ENCODE results near the gene SLC12A7.
"Not testable (repeated sequence)": the region's sequence is repeated elsewhere in the genome, so short reads cannot be mapped to it uniquely, and the experiment has no call there.

SLC12A7 gene

DNA sequence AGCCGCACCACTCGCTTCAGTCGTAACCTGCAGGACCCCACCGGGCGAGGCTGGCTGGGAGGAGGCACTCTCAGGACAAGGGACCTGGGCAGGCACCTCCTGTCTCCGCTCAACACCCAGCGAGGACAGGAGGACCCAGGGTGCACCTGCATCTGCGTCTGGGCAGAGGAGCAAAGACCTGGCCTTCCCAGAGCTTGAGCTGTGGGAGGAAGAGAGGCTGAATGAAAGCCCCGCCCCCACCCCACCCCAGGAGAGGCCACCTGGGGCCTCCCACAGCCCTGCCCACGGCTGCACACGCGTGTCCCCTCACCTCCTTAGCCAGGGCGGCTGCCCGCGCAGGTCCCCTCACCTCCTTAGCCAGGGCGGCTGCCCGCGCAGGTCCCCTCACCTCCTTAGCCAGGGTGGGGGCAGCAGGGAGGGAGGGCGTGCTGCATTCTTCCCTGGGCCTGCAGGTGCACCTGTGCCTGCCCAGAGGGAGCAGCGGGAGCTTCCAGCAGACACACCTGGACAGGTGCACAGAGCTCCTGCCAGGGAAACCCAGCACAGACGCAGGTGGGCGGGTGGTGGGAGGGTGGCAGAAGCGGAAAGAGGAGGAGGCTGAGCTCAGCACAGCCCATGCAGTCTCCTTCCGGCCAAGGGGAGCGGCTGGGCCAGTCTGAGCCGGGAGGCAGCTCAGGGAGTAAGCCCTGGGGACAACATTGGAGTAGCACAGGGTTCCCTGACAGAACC, 18.5 kb upstream of the SLC12A7 start:
- no peak overlapping the region for H3K4me3 Mint-ChIP-seq
- H3K9me3 Mint-ChIP-seq = peaks cover 1% of the 10 kb centered on the region
- TF ChIP-seq, protein P1, sequence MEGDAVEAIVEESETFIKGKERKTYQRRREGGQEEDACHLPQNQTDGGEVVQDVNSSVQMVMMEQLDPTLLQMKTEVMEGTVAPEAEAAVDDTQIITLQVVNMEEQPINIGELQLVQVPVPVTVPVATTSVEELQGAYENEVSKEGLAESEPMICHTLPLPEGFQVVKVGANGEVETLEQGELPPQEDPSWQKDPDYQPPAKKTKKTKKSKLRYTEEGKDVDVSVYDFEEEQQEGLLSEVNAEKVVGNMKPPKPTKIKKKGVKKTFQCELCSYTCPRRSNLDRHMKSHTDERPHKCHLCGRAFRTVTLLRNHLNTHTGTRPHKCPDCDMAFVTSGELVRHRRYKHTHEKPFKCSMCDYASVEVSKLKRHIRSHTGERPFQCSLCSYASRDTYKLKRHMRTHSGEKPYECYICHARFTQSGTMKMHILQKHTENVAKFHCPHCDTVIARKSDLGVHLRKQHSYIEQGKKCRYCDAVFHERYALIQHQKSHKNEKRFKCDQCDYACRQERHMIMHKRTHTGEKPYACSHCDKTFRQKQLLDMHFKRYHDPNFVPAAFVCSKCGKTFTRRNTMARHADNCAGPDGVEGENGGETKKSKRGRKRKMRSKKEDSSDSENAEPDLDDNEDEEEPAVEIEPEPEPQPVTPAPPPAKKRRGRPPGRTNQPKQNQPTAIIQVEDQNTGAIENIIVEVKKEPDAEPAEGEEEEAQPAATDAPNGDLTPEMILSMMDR (IDR thresholded peaks at IDR 0.05) = no peak
- H3K27me3 Mint-ChIP-seq (ENCODE audit: low read depth, poor library complexity) = peaks cover 10% of the 10 kb centered on the region
- H3K4me1 Mint-ChIP-seq = peaks cover 22% of the 10 kb centered on the region
- DNase-seq = no peak
- no peaks in the 10 kb centered on the region for H3K36me3 Mint-ChIP-seq (ENCODE audit: low read depth)
- H3K27ac Mint-ChIP-seq = no peak overlapping the region

DNA sequence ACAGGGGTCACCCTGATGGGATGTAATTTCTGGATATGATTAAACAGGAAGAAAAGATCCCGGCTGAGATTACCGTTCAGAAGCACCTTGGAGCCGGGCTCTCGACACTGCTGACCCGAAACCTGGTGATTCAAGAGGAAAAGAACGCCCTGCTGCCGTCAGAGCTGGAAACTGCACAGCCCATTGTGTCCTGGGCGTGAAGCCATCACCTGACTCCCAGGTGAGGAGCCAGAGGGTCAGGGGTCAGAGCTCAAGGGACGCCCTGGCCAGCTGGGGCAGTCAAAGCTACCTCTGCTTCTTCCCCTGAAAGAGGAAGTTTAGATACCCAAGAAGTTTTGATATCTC, 17.8 kb upstream of the SLC12A7 start:
- H3K27me3 Mint-ChIP-seq (ENCODE audit: low read depth, poor library complexity) = peaks cover 15% of the 10 kb centered on the region
- peaks cover 8% of the 10 kb centered on the region for H3K9me3 Mint-ChIP-seq
- TF ChIP-seq, protein P1 (IDR thresholded peaks at IDR 0.05) = no peak
- H3K4me3 Mint-ChIP-seq = no peak overlapping the region
- DNase-seq = no peak
- H3K4me1 Mint-ChIP-seq = peaks cover 22% of the 10 kb centered on the region
- no peak overlapping the region for H3K27ac Mint-ChIP-seq
- no peaks in the 10 kb centered on the region for H3K36me3 Mint-ChIP-seq (ENCODE audit: low read depth)

DNA sequence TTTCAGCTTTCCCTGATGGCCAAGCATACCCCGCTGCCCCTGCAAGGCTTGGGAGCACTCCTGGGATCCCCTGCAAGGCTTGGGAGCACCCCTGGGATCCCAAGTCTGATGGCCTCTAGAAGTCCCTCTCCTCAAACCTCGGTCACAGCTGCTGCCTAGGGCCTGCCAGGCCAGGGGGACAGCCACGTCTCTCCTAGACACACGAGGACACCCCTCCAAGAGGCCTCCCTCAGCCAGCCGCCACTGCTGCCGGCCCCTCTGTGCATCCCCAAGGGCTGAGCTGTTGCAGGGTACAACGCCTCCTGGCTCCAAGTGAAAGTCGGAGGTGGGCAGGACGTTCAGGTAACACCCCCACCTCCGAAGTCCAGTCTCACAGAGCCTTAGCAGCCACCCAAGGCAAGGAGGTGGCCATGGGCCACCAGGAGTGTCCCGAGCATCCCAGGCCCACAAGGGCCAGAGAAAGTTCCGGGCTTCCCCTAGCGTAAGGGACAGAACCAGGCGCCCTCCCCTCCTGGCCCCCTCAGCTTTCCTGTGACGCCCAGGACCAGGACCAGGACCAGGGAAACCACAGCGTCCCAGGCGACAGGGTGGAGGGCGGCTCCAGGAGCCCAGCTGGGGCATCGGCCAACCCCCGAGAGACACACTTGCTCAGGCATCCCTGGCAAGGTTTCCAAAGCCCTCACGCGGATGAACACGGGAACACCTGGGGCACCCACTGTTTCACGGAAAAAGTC, 17.3 kb upstream of the SLC12A7 start:
- Mint-ChIP-seq H3K9me3 (peaks cover 13% of the 10 kb centered on the region), H3K27ac (no peak overlapping the region), H3K4me1 (peaks cover 22% of the 10 kb centered on the region), H3K27me3 (ENCODE audit: low read depth, poor library complexity) (peaks cover 15% of the 10 kb centered on the region), H3K4me3 (no peak overlapping the region), H3K36me3 (ENCODE audit: low read depth) (peaks cover 5% of the 10 kb centered on the region)
- DNase-seq = no peak
- TF ChIP-seq, protein P1 (IDR thresholded peaks at IDR 0.05) = no peak

DNA sequence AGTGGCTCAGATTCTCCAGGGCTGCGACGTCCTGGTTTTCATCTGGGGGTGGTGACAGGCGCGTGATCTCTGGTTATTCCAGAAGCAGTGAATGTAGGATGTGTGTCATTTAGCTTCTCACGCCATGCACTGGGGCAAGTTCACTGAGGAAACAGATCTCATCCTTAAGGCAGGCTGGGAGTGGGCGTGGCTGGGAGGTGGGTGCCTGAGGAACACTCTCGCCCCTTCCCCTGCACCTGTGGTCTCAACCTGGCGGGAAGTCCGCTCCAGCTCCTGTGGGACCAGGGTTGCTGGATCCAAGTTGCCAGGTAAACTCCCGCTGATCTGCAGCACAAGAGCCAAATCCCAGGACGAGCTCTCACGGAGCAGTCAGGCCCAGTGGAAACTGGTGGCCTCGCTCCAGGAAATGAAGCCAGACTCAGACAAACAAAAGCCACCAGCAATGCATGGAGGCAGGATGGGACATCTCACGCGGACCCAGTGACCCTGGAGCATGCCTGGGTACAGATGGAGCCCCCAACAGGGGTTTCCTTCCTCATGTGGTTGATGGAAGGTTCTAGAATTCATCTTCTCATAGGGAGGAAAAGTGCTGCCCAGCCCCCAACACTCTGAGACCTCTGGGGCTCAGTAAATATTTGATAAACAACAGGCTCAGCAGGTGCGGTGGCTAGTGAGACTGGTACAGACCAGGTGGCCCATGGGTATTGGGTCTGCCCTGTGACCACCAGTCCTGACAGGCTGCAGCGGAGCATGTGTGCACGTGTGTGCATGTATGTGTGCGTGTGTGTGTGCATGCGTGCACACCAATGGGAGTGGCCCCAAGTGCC, 16.3 kb upstream of the SLC12A7 start:
- Mint-ChIP-seq H3K27me3 (ENCODE audit: low read depth, poor library complexity) (peaks cover 15% of the 10 kb centered on the region), H3K4me1 (peaks cover 14% of the 10 kb centered on the region)
- TF ChIP-seq, protein P1 (IDR thresholded peaks at IDR 0.05) = no peak

DNA sequence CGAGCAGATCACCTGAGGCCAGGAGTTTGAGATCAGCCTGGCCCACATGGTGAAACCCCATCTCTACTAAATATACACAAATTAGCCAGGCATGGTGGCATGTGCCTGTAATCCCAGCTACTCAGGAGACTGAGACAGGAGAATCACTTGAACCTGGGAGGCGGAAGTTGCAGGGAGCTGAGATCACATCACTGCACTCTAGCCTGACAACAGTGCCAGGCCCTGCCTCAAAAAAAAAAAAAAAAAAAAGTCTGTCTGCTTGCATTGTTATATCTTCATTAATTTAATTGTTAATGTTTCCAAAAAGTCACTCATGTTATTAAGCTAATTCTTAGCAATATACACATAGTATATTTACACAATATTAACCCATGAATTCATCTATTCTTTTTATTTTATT, 13.8 kb upstream of the SLC12A7 start:
- not testable (repeated sequence) for H3K36me3 Mint-ChIP-seq (ENCODE audit: low read depth); H3K27ac Mint-ChIP-seq; H3K4me3 Mint-ChIP-seq; DNase-seq
- Mint-ChIP-seq H3K9me3 (peaks cover 18% of the 10 kb centered on the region), H3K27me3 (ENCODE audit: low read depth, poor library complexity) (peaks cover 16% of the 10 kb centered on the region), H3K4me1 (peaks cover 15% of the 10 kb centered on the region)

More for the DNA sequence above, 16.3 kb upstream of the SLC12A7 start:
- Mint-ChIP-seq H3K9me3 (peaks cover 18% of the 10 kb centered on the region), H3K36me3 (ENCODE audit: low read depth) (peaks cover 8% of the 10 kb centered on the region), H3K4me3 (no peak overlapping the region), H3K27ac (no peak overlapping the region)
- no peak for DNase-seq

DNA sequence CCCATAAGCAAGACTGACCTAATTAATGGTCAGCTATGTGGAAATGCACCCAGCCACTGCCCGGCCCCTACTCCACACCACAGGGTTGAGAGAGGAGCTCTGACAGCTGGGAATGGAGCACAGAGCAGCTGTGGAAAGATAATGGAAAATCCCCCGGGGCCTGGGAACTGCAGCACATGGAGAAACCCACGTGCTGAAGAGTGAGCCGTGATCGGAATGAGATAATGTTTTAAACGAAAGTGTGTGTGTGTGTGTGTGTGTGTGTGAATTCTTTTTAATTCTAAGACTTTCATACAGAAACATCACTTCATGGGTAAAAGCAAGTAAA, 13.1 kb upstream of the SLC12A7 start:
- TF ChIP-seq, protein P1 (IDR thresholded peaks at IDR 0.05) = no peak
- no peak overlapping the region for H3K4me3 Mint-ChIP-seq
- peaks cover 8% of the 10 kb centered on the region for H3K36me3 Mint-ChIP-seq (ENCODE audit: low read depth)
- H3K9me3 Mint-ChIP-seq = peaks cover 18% of the 10 kb centered on the region
- H3K4me1 Mint-ChIP-seq = peaks cover 20% of the 10 kb centered on the region
- peaks cover 15% of the 10 kb centered on the region for H3K27me3 Mint-ChIP-seq (ENCODE audit: low read depth, poor library complexity)
- H3K27ac Mint-ChIP-seq = no peak overlapping the region
- no peak for DNase-seq
